GM04503 (cell line): Measurements from ENCODE around the gene PLA1A.

Experiments used
- DNase-seq: peaks from one replicate; pipeline ENCODE4 v3.0.0-alpha.2; 2012; ENCODE audit warnings: low read depth

Gene PLA1A

GRCh38 chr3:119637679-119638477 lies 40.2 kb downstream of the PLA1A start:
- DNase-seq: peak; percentile 96

- no peak for DNase-seq
These were observed 42.0 kb downstream of the PLA1A start for GRCh38 chr3:119639494-119640350.

- DNase-seq: no peak
These were observed 43.7 kb downstream of the PLA1A start for GRCh38 chr3:119641416-119641815.

- DNase-seq: no peak
These were observed 45.2 kb downstream of the PLA1A start for GRCh38 chr3:119642746-119643473.

- DNase-seq: peak; percentile 64
These were observed 45.8 kb downstream of the PLA1A start for GRCh38 chr3:119643528-119643927.

- no peak for DNase-seq
These were observed 46.8 kb downstream of the PLA1A start for GRCh38 chr3:119644481-119644880.

GRCh38 chr3:119645813-119646212 lies 48.1 kb downstream of the PLA1A start:
- no peak for DNase-seq

GRCh38 chr3:119647171-119647570 lies 49.5 kb downstream of the PLA1A start:
- DNase-seq: no peak

- no peak for DNase-seq
These were observed 50.3 kb downstream of the PLA1A start for GRCh38 chr3:119647843-119648575.

GRCh38 chr3:119649761-119650160 lies 52.1 kb downstream of the PLA1A start:
- no peak for DNase-seq

GRCh38 chr3:119652306-119653033 lies 54.8 kb downstream of the PLA1A start:
- DNase-seq: no peak

- no peak for DNase-seq
These were observed 56.2 kb downstream of the PLA1A start for GRCh38 chr3:119653876-119654275.

GRCh38 chr3:119657887-119658702 lies 60.4 kb downstream of the PLA1A start:
- no peak for DNase-seq

GRCh38 chr3:119658994-119659393 lies 61.3 kb downstream of the PLA1A start:
- DNase-seq: no peak

GRCh38 chr3:119659606-119660291 lies 62.1 kb downstream of the PLA1A start:
- DNase-seq: no peak

GRCh38 chr3:119660474-119661440 lies 63.1 kb downstream of the PLA1A start, which contains the start of gene POPDC2:
Gene POPDC2 (minus strand): TSS chr3:119660589. CDS start chr3:119660423, 166 bp downstream.
- DNase-seq: no peak

- no peak for DNase-seq
These were observed 65.1 kb downstream of the PLA1A start for GRCh38 chr3:119662604-119663373.
